ENCODE measurements around the gene ATP5F1B.

The ATP5F1B gene

DNA sequence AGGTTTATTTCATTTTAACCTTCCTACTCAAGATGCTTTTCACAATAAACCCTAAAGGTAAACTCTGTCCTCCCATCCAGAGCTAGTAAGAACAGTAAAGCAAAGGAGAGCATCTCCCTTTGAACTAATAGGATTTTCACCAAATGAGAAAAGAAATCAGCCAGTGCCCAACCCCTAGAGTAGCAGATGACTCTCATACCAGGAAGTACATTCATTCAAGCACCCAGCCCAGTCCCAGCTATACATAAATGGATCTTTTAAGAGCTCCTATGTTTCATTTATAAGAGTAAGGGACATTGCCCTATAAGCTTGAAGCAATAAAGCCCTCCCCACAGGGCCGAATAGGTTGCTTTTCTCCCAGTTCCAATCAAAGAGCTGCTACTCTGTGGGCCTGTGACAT, 23.2 kb downstream of the ATP5F1B start:
- DNase-seq (ENCODE audit: low read depth in 3 of 3, low spot score in 1 of 3) = no peak

DNA sequence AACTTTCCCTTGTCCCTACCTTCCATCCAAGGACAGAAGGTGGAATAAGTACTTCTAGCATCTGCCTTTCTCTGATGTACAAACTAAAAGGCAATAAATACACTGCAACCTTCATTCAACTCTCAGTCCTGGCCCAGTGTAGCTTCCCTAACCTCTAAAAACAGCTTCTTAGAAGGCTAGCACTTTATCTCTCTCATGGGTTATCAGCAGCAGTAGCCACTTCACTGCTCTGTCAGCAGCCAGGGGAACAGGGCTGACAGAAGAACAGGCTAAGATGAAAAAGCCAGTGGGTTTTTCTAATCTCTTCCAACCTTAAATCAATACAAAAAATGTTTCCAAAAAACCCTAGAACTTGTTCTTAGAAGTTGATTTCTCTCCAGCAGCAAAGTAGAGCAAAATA, 28.9 kb downstream of the ATP5F1B start:
- no peak for DNase-seq (ENCODE audit: low read depth in 3 of 3, low spot score in 1 of 3)

DNA sequence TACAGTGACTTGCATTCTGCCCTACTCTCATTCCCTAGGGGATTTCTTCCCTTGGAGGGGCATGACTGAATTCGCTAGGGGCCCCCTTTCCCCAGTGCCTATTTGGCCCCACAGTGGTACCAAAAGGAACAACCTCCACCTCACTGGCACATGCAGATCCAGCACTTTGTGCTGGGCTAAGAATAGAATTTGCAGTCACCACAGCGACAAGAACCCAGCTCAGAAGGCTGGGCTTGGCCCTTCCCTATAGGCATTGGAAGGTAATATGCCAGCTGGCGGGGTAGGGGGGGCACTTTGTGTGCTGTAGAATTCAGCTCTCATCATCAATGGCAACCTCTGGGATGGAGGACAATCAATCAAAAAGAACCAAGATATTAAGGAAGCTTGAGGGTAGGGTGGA, 29.5 kb downstream of the ATP5F1B start:
- DNase-seq (ENCODE audit: low read depth in 3 of 3, low spot score in 1 of 3) = no peak

DNA sequence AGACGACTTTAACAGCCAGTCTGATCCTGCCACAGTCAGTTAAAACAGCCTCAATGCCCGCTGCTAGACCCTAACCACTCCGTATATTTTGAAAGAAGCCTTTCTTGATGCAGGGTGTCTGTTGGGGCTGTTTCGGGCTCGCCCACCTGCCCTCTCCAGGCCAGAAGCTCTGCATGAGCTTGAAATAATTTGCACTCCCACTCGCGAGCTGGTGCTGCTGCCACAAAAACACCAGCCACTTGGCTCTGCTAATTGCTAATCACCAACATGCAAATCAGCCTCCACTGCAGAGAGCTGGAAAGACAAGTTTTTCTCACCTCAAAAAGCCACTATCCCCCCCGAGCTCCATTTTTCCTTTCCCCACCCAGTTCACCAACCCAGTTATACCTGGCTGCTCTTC, 31.2 kb downstream of the ATP5F1B start:
- no peak for DNase-seq (ENCODE audit: low read depth in 3 of 3, low spot score in 1 of 3)

DNA sequence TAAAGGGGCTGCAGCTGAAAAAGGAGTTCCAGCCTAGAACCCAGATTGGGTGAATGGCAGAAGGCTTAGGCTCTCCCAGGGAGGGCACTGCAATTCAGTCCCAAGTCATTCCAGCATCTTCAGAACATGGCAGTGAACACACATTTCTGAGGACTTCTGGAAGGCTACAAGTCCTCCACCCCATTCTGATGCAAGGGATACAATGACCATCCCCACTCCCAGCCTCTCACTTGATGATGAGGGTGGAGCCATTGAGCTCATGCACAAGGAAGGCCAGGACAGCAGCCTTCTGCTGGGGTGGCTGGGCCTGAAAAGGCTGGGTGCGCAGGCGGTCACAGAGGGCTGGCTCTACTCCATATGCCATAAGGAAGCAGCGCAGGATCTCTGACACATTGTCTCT, 41.4 kb downstream of the ATP5F1B start:
- DNase-seq (ENCODE audit: low read depth in 3 of 3, low spot score in 1 of 3) = no peak

DNA sequence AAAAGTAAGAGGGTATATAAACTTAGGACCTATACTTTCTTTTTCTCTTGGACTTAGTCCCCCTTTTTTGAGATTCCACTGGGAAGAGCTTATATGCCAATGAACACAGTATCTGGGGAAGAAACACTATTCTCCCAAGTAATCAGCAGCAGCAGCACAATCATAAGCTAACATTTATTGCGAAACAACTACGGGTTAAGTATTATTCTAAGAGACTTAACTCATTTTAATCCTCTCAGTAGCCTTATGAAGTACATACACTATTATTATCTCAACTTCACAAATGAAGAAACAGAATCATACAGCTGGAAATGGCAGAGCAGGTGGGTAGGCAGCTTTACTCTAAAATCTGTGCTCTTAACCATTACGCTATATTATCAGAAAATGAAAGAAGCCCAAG, 43.5 kb downstream of the ATP5F1B start:
- DNase-seq (ENCODE audit: low read depth in 3 of 3, low spot score in 1 of 3) = no peak

DNA sequence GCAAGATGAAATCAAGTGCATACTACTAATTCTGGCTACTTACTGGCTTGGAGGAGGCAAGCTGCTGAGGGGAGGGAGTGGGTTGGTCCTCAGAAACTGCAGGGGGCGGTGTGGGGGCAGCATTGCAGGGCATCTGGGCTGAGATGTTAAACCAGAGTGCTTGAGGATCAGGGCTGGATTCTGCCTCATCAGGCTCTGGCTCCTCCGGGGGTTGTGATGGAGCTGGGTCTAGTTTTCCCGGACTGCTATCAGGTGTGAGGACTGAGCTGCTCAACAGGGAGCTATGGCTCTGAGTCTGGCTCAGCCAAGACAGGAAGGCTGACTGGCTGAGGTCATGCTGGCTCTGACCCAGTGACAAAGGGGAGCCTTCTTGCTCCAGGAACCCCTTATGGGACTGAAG, 44.3 kb downstream of the ATP5F1B start:
- DNase-seq (ENCODE audit: low read depth in 3 of 3, low spot score in 1 of 3) = no peak

DNA sequence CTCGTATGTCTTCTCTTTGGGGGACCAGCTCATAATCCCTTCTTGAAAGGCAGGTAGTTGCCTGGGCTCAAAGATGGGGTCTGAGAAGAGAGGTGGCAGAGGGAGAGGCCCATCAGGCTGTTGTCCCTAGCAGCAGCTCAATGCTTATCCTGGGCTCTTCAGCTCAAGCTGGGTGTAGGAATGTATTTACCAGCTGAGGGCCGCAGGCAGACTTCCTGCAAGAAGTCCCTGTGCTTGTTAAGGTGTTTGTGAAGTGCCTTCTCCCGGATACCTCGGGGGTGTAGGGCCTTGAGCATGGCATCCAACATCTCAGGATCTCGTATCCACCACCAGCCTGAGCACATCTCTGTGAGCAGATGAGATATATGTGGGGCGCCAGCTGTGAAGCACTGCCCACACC, 45.0 kb downstream of the ATP5F1B start:
- no peak for DNase-seq (ENCODE audit: low read depth in 3 of 3, low spot score in 1 of 3)

DNA sequence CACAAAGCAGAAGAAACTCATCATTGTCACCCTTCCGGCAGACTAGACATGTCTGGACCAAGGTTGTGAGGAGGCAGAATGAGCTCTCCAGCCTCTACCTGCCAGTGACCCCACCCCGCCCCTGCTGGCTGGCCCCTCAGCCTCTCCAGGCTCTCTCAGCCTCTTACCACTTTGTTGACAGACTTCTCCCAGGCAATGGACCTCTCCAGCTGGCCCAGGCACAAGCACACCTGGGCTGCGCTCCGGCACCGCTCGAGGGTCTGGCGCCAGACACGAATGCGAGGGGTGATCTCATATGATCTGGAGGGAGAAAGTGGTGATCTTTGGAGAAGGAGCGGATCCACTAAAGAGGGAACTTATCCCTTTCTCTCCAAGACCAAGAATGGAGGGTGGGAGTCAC, 46.0 kb downstream of the ATP5F1B start:
- no peak for DNase-seq (ENCODE audit: low read depth in 3 of 3, low spot score in 1 of 3)

DNA sequence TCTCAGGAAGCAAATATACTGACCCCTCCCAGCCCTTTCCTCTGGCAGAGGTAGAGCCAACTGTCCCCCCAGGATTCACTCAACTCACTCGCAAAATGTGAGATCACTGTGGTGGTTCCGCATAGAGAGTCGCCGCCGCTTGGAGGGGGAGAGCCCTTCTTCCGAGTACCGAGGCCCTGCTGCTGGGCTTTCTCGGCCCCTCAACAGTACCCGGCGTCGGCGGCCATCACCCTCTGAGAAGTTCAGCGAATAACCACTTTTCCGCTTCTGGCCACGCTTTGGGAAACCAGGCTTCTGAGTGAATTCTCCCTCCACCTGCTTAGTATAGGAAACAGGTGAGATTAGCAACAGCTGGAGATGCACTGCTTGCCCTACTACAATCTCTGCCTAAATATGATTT, 46.7 kb downstream of the ATP5F1B start:
- no peak for DNase-seq (ENCODE audit: low read depth in 3 of 3, low spot score in 1 of 3)

DNA sequence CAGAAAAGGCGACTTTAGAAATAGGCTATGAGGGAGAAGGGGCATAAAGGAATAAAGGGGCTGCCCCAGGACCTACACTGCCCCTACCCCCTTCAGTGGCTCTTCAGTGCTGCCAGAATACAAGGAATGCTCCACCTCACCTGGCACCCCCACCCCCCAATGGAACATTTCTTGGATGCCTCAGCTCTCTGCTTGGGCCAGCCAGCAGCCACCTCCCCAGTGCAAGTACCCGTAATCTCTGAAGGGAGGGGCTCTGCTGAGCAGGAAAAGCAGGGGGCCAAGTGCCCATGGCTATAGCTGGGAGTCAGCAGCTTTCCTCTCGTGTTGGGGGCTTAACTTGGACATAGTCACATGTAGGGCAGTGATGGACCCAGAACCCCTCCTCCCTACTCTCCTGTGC, 49.0 kb downstream of the ATP5F1B start:
- DNase-seq (ENCODE audit: low read depth in 3 of 3, low spot score in 1 of 3) = no peak

DNA sequence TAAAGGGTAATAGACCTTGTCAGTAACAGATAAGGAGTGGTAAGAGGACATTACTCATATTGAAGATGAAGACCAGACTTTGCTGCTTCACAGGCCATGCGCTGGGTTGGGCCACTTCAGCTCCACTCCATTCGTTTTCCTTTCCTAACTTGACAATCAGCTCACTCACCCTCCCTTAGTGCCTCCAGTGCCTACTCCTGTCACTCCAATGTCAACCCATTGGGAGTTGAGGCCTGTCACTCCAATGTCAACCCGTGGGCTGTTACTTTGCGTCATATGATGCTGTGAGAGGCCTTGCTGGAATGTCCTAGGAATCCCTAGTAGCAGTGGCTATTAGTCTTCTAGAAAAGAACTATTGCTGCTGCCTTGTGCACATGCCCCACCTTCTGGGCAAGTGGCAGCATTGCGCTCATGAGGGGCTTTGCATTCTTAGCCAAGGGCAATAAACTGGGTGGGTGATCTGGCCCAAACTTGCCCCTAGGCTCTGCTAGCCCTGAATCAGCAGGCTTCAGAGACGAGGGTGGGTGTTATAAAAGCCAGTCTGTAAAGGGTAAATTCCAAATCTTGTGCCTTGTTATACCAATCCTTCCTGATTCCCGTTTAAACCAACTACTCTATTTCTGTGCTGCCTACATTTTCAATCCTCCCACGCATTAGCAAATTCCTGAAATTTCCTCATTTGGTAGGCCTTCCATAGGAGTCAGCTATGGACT, 51.7 kb downstream of the ATP5F1B start:
- peak; percentile 16 to 44 (median 27) for DNase-seq (ENCODE audit: low read depth in 3 of 3, low spot score in 1 of 3)

DNA sequence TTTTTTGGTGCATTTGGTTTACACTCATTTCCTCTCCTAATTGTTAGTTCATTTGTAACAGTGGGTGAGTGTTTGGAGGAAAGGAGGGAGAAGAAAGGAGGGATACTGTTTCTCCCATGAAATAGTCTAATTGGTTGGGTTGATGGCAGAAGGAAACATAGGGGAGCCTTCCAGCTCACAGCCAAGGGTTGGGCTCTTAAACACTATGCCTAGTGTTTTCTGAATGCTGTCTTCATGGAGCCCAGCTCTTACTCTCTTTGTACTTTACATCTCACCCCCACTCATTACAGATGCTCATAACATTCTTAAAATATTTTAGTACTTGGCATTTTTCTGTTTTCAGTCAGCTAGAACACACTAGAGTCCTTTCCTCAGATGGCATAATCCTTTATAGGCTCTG, 53.8 kb downstream of the ATP5F1B start:
- no peak for DNase-seq (ENCODE audit: low read depth in 3 of 3, low spot score in 1 of 3)

DNA sequence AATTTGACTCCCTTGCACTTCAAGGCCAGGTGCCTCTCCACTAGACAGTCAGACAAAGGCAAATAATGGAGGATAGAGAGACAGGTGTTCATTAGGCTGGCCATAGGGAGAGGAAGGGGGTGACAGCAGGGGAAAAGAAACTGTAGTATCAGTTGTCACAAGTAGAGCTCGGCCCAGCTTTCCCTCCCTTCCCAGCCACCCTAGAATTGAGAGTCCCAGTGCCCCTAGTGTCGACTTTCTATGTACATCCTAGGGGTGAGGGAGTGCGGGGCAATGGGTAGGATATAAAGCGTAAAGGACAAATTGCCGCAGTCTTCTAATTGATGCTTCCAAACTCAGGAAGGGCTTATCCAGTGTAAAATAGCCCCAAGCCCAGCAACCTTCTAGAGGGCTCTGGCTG, 54.7 kb downstream of the ATP5F1B start:
- no peak for DNase-seq (ENCODE audit: low read depth in 3 of 3, low spot score in 1 of 3)

DNA sequence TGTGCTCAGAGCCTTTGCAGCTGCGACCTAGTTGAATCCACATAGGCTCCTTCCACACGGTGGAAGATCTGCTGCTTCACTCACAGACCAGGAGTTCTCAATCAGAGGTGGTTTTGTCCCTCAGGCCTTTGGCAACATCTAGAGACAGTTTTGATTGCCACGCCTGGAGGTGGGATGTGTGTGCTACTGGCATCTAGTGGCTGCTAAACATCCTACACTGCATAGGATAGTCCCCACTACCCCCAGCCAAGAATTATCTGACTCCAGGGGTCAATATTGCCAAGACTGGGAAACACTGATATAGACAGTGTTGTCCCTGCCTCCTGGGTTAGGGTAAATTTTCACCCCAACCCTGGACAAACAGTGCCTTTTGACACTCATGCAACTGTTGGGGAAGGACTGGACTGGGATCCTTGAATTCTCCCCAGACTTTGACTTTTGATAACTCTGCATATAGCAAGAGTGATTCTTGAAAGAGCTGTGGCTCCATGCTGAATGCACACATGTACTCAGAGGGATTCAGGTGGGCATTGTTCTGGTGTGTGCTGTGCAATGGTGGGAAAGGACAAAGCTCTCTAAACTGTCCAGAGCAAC, 55.5 kb downstream of the ATP5F1B start:
- no peak for DNase-seq (ENCODE audit: low read depth in 3 of 3, low spot score in 1 of 3)

DNA sequence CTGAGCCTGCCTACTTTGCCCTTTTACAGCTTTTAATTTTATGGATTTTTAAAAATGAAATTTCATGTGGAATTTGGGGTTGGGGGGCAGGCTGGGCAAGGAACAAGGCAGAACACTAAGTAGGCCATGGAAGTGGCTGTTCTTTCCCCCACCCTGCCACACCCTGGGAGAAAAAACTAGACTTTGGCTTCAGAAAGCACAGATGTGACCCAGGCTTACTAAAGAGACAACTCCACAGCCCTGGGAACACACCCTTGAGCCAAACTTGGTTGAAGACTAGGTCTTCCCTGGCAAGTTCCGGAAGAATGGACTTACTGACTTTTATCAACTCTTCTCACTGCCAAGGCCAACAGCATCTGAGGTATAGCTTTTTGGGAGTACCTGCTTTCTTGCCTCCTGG, 56.0 kb downstream of the ATP5F1B start:
- no peak for DNase-seq (ENCODE audit: low read depth in 3 of 3, low spot score in 1 of 3)

Data from stimulated activated CD4-positive, alpha-beta T cell treated with anti-CD3 and anti-CD28 coated beads, TNF-alpha, amount 100 ng/mL, for 1 hour (primary cell).